HEK293 (cell line): ENCODE results near the gene ZFPM1.

Experiments
- EGR2 ChIP-seq: fragments of 450-650 bp; formaldehyde crosslinking; IDR thresholded peaks from 2 replicates; pipeline ENCODE4 v1.5.1; 2016; ENCODE audit warnings: low read depth, missing biosample characterization, missing genetic modification characterization
- IKZF3 ChIP-seq: fragments of 450-650 bp; IDR thresholded peaks from 2 replicates; pipeline ENCODE4 v1.5.0; 2018; ENCODE audit warnings: missing biosample characterization, mild to moderate bottlenecking, missing genetic modification characterization, moderate library complexity
- KLF10 ChIP-seq: fragments of 450-650 bp; IDR thresholded peaks from 2 replicates; pipeline ENCODE4 v1.5.1; 2018; ENCODE audit warnings: missing biosample characterization, mild to moderate bottlenecking, missing genetic modification characterization
- KLF16 ChIP-seq: fragments of 450-650 bp; formaldehyde crosslinking; IDR thresholded peaks from 2 replicates; pipeline ENCODE4 v1.5.1; 2017; ENCODE audit warnings: missing biosample characterization, missing genetic modification characterization
- KLF17 ChIP-seq: fragments of 450-650 bp; formaldehyde crosslinking; IDR thresholded peaks from 2 replicates; pipeline ENCODE4 v1.5.1; 2016; ENCODE audit warnings: missing biosample characterization, missing genetic modification characterization
- KLF8 ChIP-seq: fragments of 450-650 bp; formaldehyde crosslinking; IDR thresholded peaks from 2 replicates; pipeline ENCODE4 v1.5.1; 2016; ENCODE audit warnings: missing biosample characterization, missing genetic modification characterization
- KLF9 ChIP-seq: fragments of 450-650 bp; formaldehyde crosslinking; IDR thresholded peaks from 2 replicates; pipeline ENCODE4 v1.5.1; 2016; ENCODE audit warnings: missing biosample characterization, missing genetic modification characterization, low read depth
- PBX3 ChIP-seq: sonication (generic); formaldehyde crosslinking; IDR thresholded peaks from 2 replicates; pipeline ENCODE4 v1.8.1; 2022; ENCODE audit warnings: mild to moderate bottlenecking, moderate library complexity, missing genetic modification reagents
- REST ChIP-seq: fragments of 450-650 bp; formaldehyde crosslinking; IDR thresholded peaks from 2 replicates; pipeline ENCODE4 v1.5.1; 2016; ENCODE audit warnings: missing biosample characterization, missing genetic modification characterization
- SCRT2 ChIP-seq: fragments of 450-650 bp; formaldehyde crosslinking; IDR thresholded peaks from 2 replicates; pipeline ENCODE4 v1.5.1; 2016; ENCODE audit warnings: missing biosample characterization, missing genetic modification characterization
- TCF7L2 ChIP-seq: IDR thresholded peaks from 2 replicates; pipeline ENCODE4 v1.6.1; 2011; ENCODE audit warnings: low read depth, mild to moderate bottlenecking, inconsistent platforms, low read length, moderate library complexity, borderline replicate concordance
- YY2 ChIP-seq: fragments of 450-650 bp; formaldehyde crosslinking; IDR thresholded peaks from 2 replicates; pipeline ENCODE4 v1.5.1; 2016; ENCODE audit warnings: missing biosample characterization, missing genetic modification characterization
- ZBTB10 ChIP-seq: fragments of 450-650 bp; formaldehyde crosslinking; IDR thresholded peaks from 2 replicates; pipeline ENCODE4 v1.5.1; 2016; ENCODE audit warnings: missing biosample characterization, missing genetic modification characterization
- ZBTB17 ChIP-seq: fragments of 450-650 bp; formaldehyde crosslinking; IDR thresholded peaks from 2 replicates; pipeline ENCODE4 v1.5.1; 2016; ENCODE audit warnings: missing biosample characterization, missing genetic modification characterization
- ZBTB20 ChIP-seq: fragments of 450-650 bp; formaldehyde crosslinking; IDR thresholded peaks from 2 replicates; pipeline ENCODE4 v1.5.1; 2016; ENCODE audit warnings: missing biosample characterization, missing genetic modification characterization
- ZFHX2 ChIP-seq: fragments of 450-650 bp; formaldehyde crosslinking; conservative IDR thresholded peaks from 2 replicates; pipeline ENCODE4 v1.5.1; 2016; ENCODE audit warnings: missing biosample characterization, missing genetic modification characterization
- ZIC2 ChIP-seq: fragments of 450-650 bp; formaldehyde crosslinking; IDR thresholded peaks from 2 replicates; pipeline ENCODE4 v1.5.1; 2016; ENCODE audit warnings: missing biosample characterization, missing genetic modification characterization
- ZNF174 ChIP-seq: fragments of 450-650 bp; formaldehyde crosslinking; IDR thresholded peaks from 2 replicates; pipeline ENCODE4 v1.5.0; 2017; ENCODE audit warnings: missing biosample characterization, mild to moderate bottlenecking, missing genetic modification characterization
- ZNF239 ChIP-seq: fragments of 450-650 bp; formaldehyde crosslinking; IDR thresholded peaks from 2 replicates; pipeline ENCODE4 v1.5.1; 2016; ENCODE audit warnings: missing biosample characterization, missing genetic modification characterization
- ZNF398 ChIP-seq: fragments of 450-650 bp; formaldehyde crosslinking; IDR thresholded peaks from 2 replicates; pipeline ENCODE4 v1.5.1; 2017; ENCODE audit warnings: missing biosample characterization, missing genetic modification characterization
- ZNF433 ChIP-seq: fragments of 450-650 bp; formaldehyde crosslinking; IDR thresholded peaks from 2 replicates; pipeline ENCODE4 v1.5.1; 2016; ENCODE audit warnings: missing biosample characterization, missing genetic modification characterization, low read depth
- ZNF473 ChIP-seq: fragments of 450-650 bp; formaldehyde crosslinking; IDR thresholded peaks from 2 replicates; pipeline ENCODE4 v1.5.1; 2017; ENCODE audit warnings: missing biosample characterization, missing genetic modification characterization
- ZNF510 ChIP-seq: fragments of 450-650 bp; formaldehyde crosslinking; IDR thresholded peaks from 2 replicates; pipeline ENCODE4 v1.5.1; 2018; ENCODE audit warnings: mild to moderate bottlenecking, missing genetic modification characterization, missing biosample characterization; ENCODE audit not compliant: insufficient replicate concordance
- ZNF529 ChIP-seq: fragments of 450-650 bp; formaldehyde crosslinking; IDR thresholded peaks from 2 replicates; pipeline ENCODE4 v1.5.1; 2017; ENCODE audit warnings: missing genetic modification characterization, missing biosample characterization; ENCODE audit not compliant: insufficient replicate concordance
- ZNF654 ChIP-seq: fragments of 450-650 bp; formaldehyde crosslinking; IDR thresholded peaks from 2 replicates; pipeline ENCODE4 v1.5.1; 2016; ENCODE audit warnings: low read depth, missing biosample characterization, missing genetic modification characterization
- ZSCAN30 ChIP-seq: fragments of 450-650 bp; IDR thresholded peaks from 2 replicates; pipeline ENCODE4 v1.5.1; 2018; ENCODE audit warnings: missing biosample characterization, mild to moderate bottlenecking, missing genetic modification characterization, moderate library complexity
- ZXDB ChIP-seq: fragments of 450-650 bp; formaldehyde crosslinking; IDR thresholded peaks from 2 replicates; pipeline ENCODE4 v1.5.1; 2016; ENCODE audit warnings: missing biosample characterization, missing genetic modification characterization

ZFPM1 gene

GRCh38 chr16:88442727-88443576 lies 10.1 kb upstream of the ZFPM1 start (continued):
- TF ChIP-seq SCRT2 (tag by site-specific recombination) (no peak), KLF16 (tag by site-specific recombination) (peak; percentile 68), ZBTB20 (tag by site-specific recombination) (peak; percentile 52; the same call in 1 of the 2 replicates), YY2 (tag by site-specific recombination) (0 out of 2 replicates have a peak, but pooled peaks have one; percentile 15), IKZF3 (tag by site-specific recombination) (no peak), ZXDB (tag by site-specific recombination) (peak; percentile 58), ZNF654 (tag by site-specific recombination) (peak; percentile 64), ZIC2 (tag by site-specific recombination) (peak; percentile 59), KLF8 (tag by site-specific recombination) (peak; percentile 82; the same call in 1 of the 2 replicates), ZBTB10 (peak; percentile 49; the same call in 1 of the 2 replicates), KLF10 (no peak), ZNF398 (tag by site-specific recombination) (no peak), PBX3 (CRISPR knock-in tag) (peak; percentile 85), ZSCAN30 (0 out of 2 replicates have a peak, but pooled peaks have one; percentile 49), ZNF510 (tag by site-specific recombination) (no peak), KLF9 (tag by site-specific recombination) (peak; percentile 63), ZNF473 (tag by site-specific recombination) (no peak), ZFHX2 (tag by site-specific recombination) (peak; percentile 92), ZNF529 (no peak), ZNF433 (tag by site-specific recombination) (no peak), ZNF174 (no peak), ZNF239 (tag by site-specific recombination) (peak; percentile 63; the same call in 1 of the 2 replicates), ZBTB17 (tag by site-specific recombination) (peak; percentile 51; the same call in 1 of the 2 replicates), EGR2 (peak; percentile 92), REST (tag by site-specific recombination) (0 out of 2 replicates have a peak, but pooled peaks have one; percentile 18), TCF7L2 (no peak), KLF17 (tag by site-specific recombination) (peak; percentile 45; the same call in 1 of the 2 replicates)
